ENCODE data around the gene GOLGA6L7.

GRCh38 chr15:28887339-28888174 is 39.1 kb upstream of the GOLGA6L7 start:
- TF ChIP-seq CTCF (IDR thresholded peaks at IDR 0.05) (no peak), POLR2A (IDR thresholded peaks at IDR 0.05; ENCODE audit: low read length) (no peak), ELK1 (IDR thresholded peaks at IDR 0.05; ENCODE audit: low read depth, low read length) (no peak), HMGXB4 (CRISPR knock-in tag; IDR thresholded peaks at IDR 0.05; ENCODE audit: borderline replicate concordance) (no peak), REST (IDR thresholded peaks at IDR 0.05) (no peak)
